Measurements from ENCODE around the gene CNTN4. TPM values are rescaled to one million over a fixed set of nuclear protein-coding genes. Genes with fewer than 3 reads are reported as not detected.

The CNTN4 gene
- total and polyA plus RNA-seq, 4 donors, result 1.2 to 3.8 (median 2.6) TPM

DNA sequence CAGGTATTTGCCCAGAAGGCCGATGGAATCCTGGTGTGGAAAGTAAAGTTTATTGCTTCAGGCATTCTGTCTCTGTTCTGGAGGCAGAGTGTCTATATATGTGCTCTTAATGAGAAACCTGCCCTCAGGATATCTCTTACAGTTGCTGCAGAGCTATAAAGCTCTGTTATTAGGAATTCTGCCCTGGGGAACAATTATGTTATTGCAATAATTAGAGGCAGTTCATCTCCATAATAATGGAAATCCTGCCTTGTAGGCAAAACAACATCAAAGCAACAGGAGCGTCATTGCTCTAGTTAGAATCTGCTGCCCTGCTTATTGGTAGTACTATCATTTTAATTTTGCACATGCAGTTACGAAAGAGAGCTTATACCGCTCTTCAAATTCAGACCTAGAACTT, 835.9 kb downstream of the CNTN4 start:
- WGBS, result 97% methylated on average over 4 of the region's 4 CpGs
- TF ChIP-seq, protein P1, sequence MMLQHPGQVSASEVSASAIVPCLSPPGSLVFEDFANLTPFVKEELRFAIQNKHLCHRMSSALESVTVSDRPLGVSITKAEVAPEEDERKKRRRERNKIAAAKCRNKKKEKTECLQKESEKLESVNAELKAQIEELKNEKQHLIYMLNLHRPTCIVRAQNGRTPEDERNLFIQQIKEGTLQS (IDR thresholded peaks at IDR 0.05), result no peak
- TF ChIP-seq YY1 (IDR thresholded peaks at IDR 0.05) (no peak), HNF4A (conservative IDR thresholded peaks at IDR 0.05) (no peak), RXRA (IDR thresholded peaks at IDR 0.05) (no peak), RAD21 (IDR thresholded peaks at IDR 0.05) (no peak), TAF1 (conservative IDR thresholded peaks at IDR 0.05) (no peak), FOXA2 (IDR thresholded peaks at IDR 0.05) (no peak), EGR1 (IDR thresholded peaks at IDR 0.05; ENCODE audit: low read depth in 2 of 2) (no peak), HNF4G (IDR thresholded peaks at IDR 0.05) (no peak), JUND (IDR thresholded peaks at IDR 0.05) (no peak), FOXA1 (IDR thresholded peaks at IDR 0.05) (no peak), NR2F2 (IDR thresholded peaks at IDR 0.05) (no peak), GABPA (IDR thresholded peaks at IDR 0.05 in 1 of 2, conservative IDR thresholded peaks at IDR 0.05 in 1 of 2) (no peak), SP1 (IDR thresholded peaks at IDR 0.05) (no peak)
- TF ChIP-seq, protein P2, sequence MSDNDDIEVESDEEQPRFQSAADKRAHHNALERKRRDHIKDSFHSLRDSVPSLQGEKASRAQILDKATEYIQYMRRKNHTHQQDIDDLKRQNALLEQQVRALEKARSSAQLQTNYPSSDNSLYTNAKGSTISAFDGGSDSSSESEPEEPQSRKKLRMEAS (IDR thresholded peaks at IDR 0.05), result no peak
- TF ChIP-seq, protein P3, sequence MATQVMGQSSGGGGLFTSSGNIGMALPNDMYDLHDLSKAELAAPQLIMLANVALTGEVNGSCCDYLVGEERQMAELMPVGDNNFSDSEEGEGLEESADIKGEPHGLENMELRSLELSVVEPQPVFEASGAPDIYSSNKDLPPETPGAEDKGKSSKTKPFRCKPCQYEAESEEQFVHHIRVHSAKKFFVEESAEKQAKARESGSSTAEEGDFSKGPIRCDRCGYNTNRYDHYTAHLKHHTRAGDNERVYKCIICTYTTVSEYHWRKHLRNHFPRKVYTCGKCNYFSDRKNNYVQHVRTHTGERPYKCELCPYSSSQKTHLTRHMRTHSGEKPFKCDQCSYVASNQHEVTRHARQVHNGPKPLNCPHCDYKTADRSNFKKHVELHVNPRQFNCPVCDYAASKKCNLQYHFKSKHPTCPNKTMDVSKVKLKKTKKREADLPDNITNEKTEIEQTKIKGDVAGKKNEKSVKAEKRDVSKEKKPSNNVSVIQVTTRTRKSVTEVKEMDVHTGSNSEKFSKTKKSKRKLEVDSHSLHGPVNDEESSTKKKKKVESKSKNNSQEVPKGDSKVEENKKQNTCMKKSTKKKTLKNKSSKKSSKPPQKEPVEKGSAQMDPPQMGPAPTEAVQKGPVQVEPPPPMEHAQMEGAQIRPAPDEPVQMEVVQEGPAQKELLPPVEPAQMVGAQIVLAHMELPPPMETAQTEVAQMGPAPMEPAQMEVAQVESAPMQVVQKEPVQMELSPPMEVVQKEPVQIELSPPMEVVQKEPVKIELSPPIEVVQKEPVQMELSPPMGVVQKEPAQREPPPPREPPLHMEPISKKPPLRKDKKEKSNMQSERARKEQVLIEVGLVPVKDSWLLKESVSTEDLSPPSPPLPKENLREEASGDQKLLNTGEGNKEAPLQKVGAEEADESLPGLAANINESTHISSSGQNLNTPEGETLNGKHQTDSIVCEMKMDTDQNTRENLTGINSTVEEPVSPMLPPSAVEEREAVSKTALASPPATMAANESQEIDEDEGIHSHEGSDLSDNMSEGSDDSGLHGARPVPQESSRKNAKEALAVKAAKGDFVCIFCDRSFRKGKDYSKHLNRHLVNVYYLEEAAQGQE (IDR thresholded peaks at IDR 0.05), result no peak
- TF ChIP-seq, protein P4, sequence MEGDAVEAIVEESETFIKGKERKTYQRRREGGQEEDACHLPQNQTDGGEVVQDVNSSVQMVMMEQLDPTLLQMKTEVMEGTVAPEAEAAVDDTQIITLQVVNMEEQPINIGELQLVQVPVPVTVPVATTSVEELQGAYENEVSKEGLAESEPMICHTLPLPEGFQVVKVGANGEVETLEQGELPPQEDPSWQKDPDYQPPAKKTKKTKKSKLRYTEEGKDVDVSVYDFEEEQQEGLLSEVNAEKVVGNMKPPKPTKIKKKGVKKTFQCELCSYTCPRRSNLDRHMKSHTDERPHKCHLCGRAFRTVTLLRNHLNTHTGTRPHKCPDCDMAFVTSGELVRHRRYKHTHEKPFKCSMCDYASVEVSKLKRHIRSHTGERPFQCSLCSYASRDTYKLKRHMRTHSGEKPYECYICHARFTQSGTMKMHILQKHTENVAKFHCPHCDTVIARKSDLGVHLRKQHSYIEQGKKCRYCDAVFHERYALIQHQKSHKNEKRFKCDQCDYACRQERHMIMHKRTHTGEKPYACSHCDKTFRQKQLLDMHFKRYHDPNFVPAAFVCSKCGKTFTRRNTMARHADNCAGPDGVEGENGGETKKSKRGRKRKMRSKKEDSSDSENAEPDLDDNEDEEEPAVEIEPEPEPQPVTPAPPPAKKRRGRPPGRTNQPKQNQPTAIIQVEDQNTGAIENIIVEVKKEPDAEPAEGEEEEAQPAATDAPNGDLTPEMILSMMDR (IDR thresholded peaks at IDR 0.05; ENCODE audit: low read depth, low read length, missing input control), result no peak
- TF ChIP-seq, protein P5, sequence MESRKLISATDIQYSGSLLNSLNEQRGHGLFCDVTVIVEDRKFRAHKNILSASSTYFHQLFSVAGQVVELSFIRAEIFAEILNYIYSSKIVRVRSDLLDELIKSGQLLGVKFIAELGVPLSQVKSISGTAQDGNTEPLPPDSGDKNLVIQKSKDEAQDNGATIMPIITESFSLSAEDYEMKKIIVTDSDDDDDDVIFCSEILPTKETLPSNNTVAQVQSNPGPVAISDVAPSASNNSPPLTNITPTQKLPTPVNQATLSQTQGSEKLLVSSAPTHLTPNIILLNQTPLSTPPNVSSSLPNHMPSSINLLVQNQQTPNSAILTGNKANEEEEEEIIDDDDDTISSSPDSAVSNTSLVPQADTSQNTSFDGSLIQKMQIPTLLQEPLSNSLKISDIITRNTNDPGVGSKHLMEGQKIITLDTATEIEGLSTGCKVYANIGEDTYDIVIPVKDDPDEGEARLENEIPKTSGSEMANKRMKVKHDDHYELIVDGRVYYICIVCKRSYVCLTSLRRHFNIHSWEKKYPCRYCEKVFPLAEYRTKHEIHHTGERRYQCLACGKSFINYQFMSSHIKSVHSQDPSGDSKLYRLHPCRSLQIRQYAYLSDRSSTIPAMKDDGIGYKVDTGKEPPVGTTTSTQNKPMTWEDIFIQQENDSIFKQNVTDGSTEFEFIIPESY (IDR thresholded peaks at IDR 0.05), result no peak
- Histone ChIP-seq H3K4me3 (ENCODE audit: low read depth in 1 of 3, low read length in 3 of 3) (no peak overlapping the region), H3K9me3 (ENCODE audit: control insufficient read depth in 4 of 4, low read length in 3 of 4) (no peaks in the 10 kb centered on the region), H3K9ac (ENCODE audit: low read depth in 1 of 2, low read length in 2 of 2) (no peak overlapping the region), H3K27ac (ENCODE audit: low read depth in 1 of 2, low read length in 2 of 2) (no peak overlapping the region), H3K27me3 (ENCODE audit: control insufficient read depth in 4 of 4, insufficient read depth in 4 of 4, low read length in 3 of 4) (no peaks in the 10 kb centered on the region), H3K36me3 (ENCODE audit: control insufficient read depth in 4 of 4, insufficient read depth in 3 of 4, low read depth in 1 of 4, low read length in 3 of 4) (no peaks in the 10 kb centered on the region), H3K4me1 (ENCODE audit: control insufficient read depth in 4 of 4, insufficient read depth in 4 of 4, low read length in 3 of 4) (no peaks in the 10 kb centered on the region)
- DNase-seq (ENCODE audit: low spot score), result no peak

Measured in liver (tissue), 9 donors.